Measurements from ENCODE around the gene MYO15A.

MYO15A gene

GRCh38 chr17:18108401-18109312 is at the start of gene MYO15A:
Gene MYO15A (plus strand): TSS chr17:18108756. CDS start chr17:18118801, 10,045 bp downstream.
- no peak for DNase-seq

GRCh38 chr17:18059283-18059682 is 49.3 kb upstream of the MYO15A start:
- DNase-seq: no peak

- no peak for DNase-seq
Measured at GRCh38 chr17:18064053-18064452, 44.5 kb upstream of the MYO15A start.

GRCh38 chr17:18065546-18065945 is 43.0 kb upstream of the MYO15A start:
- no peak for DNase-seq

- no peak for DNase-seq
Measured at GRCh38 chr17:18066866-18067265, 41.7 kb upstream of the MYO15A start.

- no peak for DNase-seq
Measured at GRCh38 chr17:18069101-18069500, 39.5 kb upstream of the MYO15A start.

GRCh38 chr17:18070861-18071340 is 37.7 kb upstream of the MYO15A start:
- no peak for DNase-seq

- DNase-seq: no peak
Measured at GRCh38 chr17:18071751-18072150, 36.8 kb upstream of the MYO15A start.

- no peak for DNase-seq
Measured at GRCh38 chr17:18074566-18075272, 33.8 kb upstream of the MYO15A start.

- DNase-seq: no peak
Measured at GRCh38 chr17:18076936-18077335, 31.6 kb upstream of the MYO15A start.

- DNase-seq: no peak
Measured at GRCh38 chr17:18079543-18079942, 29.0 kb upstream of the MYO15A start.

- no peak for DNase-seq
Measured at GRCh38 chr17:18084256-18084655, 24.3 kb upstream of the MYO15A start.

GRCh38 chr17:18087610-18088491 is 20.7 kb upstream of the MYO15A start, which contains the start of gene DRG2:
Gene DRG2 (plus strand): TSS chr17:18087948. CDS start chr17:18088024, 76 bp downstream.
- peak; percentile 84 for DNase-seq

- no peak for DNase-seq
Measured at GRCh38 chr17:18089613-18090012, 18.9 kb upstream of the MYO15A start.

- DNase-seq: no peak
Measured at GRCh38 chr17:18093616-18094408, 14.7 kb upstream of the MYO15A start.

- DNase-seq: no peak
Measured at GRCh38 chr17:18094409-18094807, 14.1 kb upstream of the MYO15A start.

- no peak for DNase-seq
Measured at GRCh38 chr17:18099516-18099915, 9.0 kb upstream of the MYO15A start.

GRCh38 chr17:18100616-18101015 is 7.9 kb upstream of the MYO15A start:
- no peak for DNase-seq

- no peak for DNase-seq
Measured at GRCh38 chr17:18101828-18102227, 6.7 kb upstream of the MYO15A start.

- no peak for DNase-seq
Measured at GRCh38 chr17:18102640-18103039, 5.9 kb upstream of the MYO15A start.

- DNase-seq: no peak
Measured at GRCh38 chr17:18105027-18105426, 3.5 kb upstream of the MYO15A start.

GRCh38 chr17:18105595-18105994 is 3.0 kb upstream of the MYO15A start:
- no peak for DNase-seq
